Uterus (tissue), 2 donors: ENCODE measurements around the gene TOGARAM2.

Experiments used
- POLR2A ChIP-seq, 2 donors: fragments of 450-650 bp; IDR thresholded peaks; one replicate each; pipeline ENCODE4 v1.6.1; 2016; ENCODE audit warnings: antibody characterized with exemption in 2 of 2, mild to moderate bottlenecking in 1 of 2, moderate library complexity in 1 of 2
- TF ChIP-seq, protein P1 (sequence below), 4 experiments: fragments of 200-600 bp in 2 of 4; fragments of 450-650 bp in 2 of 4; sonication (generic) in 2 of 4; IDR thresholded peaks; one replicate each; pipeline ENCODE4 v1.5.1; 2016 to 2019; ENCODE audit warnings: antibody characterized with exemption in 4 of 4, mild to moderate bottlenecking in 2 of 4, moderate library complexity in 1 of 4

- TF ChIP-seq, protein P1, sequence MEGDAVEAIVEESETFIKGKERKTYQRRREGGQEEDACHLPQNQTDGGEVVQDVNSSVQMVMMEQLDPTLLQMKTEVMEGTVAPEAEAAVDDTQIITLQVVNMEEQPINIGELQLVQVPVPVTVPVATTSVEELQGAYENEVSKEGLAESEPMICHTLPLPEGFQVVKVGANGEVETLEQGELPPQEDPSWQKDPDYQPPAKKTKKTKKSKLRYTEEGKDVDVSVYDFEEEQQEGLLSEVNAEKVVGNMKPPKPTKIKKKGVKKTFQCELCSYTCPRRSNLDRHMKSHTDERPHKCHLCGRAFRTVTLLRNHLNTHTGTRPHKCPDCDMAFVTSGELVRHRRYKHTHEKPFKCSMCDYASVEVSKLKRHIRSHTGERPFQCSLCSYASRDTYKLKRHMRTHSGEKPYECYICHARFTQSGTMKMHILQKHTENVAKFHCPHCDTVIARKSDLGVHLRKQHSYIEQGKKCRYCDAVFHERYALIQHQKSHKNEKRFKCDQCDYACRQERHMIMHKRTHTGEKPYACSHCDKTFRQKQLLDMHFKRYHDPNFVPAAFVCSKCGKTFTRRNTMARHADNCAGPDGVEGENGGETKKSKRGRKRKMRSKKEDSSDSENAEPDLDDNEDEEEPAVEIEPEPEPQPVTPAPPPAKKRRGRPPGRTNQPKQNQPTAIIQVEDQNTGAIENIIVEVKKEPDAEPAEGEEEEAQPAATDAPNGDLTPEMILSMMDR (IDR thresholded peaks at IDR 0.05) = no peak
- no peak for TF ChIP-seq POLR2A (IDR thresholded peaks at IDR 0.05)
Observed at GRCh38 chr2:28950941-28951630, 30.0 kb upstream of the TOGARAM2 start.
